ENCODE results near the gene GFOD1. TPM values are rescaled to one million over a fixed set of nuclear protein-coding genes. Genes with fewer than 3 reads are reported as not detected.
A peak's percentile ranks its signal among the peaks of the same experiment; 100 is the strongest.

Gene GFOD1
- total and polyA plus RNA-seq, 11 donors, result 16.2 to 65.8 (median 41.5) TPM

- peak; percentile 44 to 80 (median 75) for ATAC-seq
Measured at GRCh38 chr6:13336553-13336952, 150.8 kb downstream of the GFOD1 start.

GRCh38 chr6:13334953-13335352, 152.4 kb downstream of the GFOD1 start:
- peak in 3 of 4 donors; percentile 23 to 76 (median 54) for ATAC-seq
- intact Hi-C loops (cut with DNase I), result loop anchor here (1.0 to 10.0 kb wide), 14 partner anchors 62 to 732 kb away; partner anchors contain the start of genes GFOD1 (in 2 of the 10) and NOL7 (in 2 of the 10)
- WGBS, 4 donors, result 27 to 40% (median 35%) methylated on average over 3 of the region's 3 CpGs
- Histone ChIP-seq H3K4me1 (peaks cover 0 to 33% (median 5%) of the 10 kb centered on the region in 12 donors), H3K9me3 (no peaks in the 10 kb centered on the region), H3K27me3 (no peaks in the 10 kb centered on the region), H3K27ac (peak overlapping the region in 1 of 12 donors; percentile 6), H3K4me3 (no peak overlapping the region), H3K36me3 (no peaks in the 10 kb centered on the region)
- DNase-seq, result peak in 1 of 5 donors; percentile 45
- TF ChIP-seq POLR2A (IDR thresholded peaks at IDR 0.05) (no peak), CTCF (IDR thresholded peaks at IDR 0.05) (no peak)

More at GRCh38 chr6:13336553-13336952, 150.8 kb downstream of the GFOD1 start:
- Histone ChIP-seq H3K9me3 (peaks cover 0 to 4% (median 0%) of the 10 kb centered on the region in 12 donors), H3K4me3 (no peak overlapping the region), H3K4me1 (peaks cover 0 to 18% (median under 1%) of the 10 kb centered on the region in 12 donors), H3K27ac (peak overlapping the region in 1 of 12 donors; percentile 33), H3K36me3 (no peaks in the 10 kb centered on the region), H3K27me3 (no peaks in the 10 kb centered on the region)
- peak; percentile 78 to 96 (median 90) for TF ChIP-seq CTCF (IDR thresholded peaks at IDR 0.05)
- TF ChIP-seq POLR2A (IDR thresholded peaks at IDR 0.05), result no peak
- 23 to 29% (median 26%) methylated on average over 11 of the region's 11 CpGs for WGBS, 4 donors
- intact Hi-C loops (cut with DNase I), result loop anchor here (1.0 to 10.0 kb wide), 15 partner anchors 61 to 278 kb away; partner anchors contain the start of genes SIRT5 (in 5 of the 10), GFOD1 (in 3 of the 10) and NOL7 (in 2 of the 10)
- DNase-seq, result peak; percentile 65 to 87 (median 74)

- no peaks in the 10 kb centered on the region for H3K36me3 ChIP-seq
- intact Hi-C loops (cut with DNase I), result loop anchor here in 8 of 10 donors (2.0 to 10.0 kb wide), 8 partner anchors 122 to 735 kb away; partner anchors contain the start of gene NOL7 (in 2 of the 8)
- ATAC-seq (no peak), DNase-seq (no peak)
- peaks cover 0 to 46% (median 12%) of the 10 kb centered on the region in 12 donors for H3K4me1 ChIP-seq
- no peaks in the 10 kb centered on the region for H3K9me3 ChIP-seq
- TF ChIP-seq POLR2A (IDR thresholded peaks at IDR 0.05) (no peak), CTCF (IDR thresholded peaks at IDR 0.05) (no peak)
- 68 to 82% (median 76%) methylated on average over 2 of the region's 2 CpGs for WGBS, 4 donors
- H3K4me3 ChIP-seq, result no peak overlapping the region
- H3K27me3 ChIP-seq, result no peaks in the 10 kb centered on the region
- H3K27ac ChIP-seq, result peak overlapping the region in 9 of 12 donors; percentile 2 to 76 (median 64)
Measured at GRCh38 chr6:13332349-13332706, 155.1 kb downstream of the GFOD1 start.

- H3K4me1 ChIP-seq, result peaks cover 0 to 48% (median 17%) of the 10 kb centered on the region in 12 donors
- H3K36me3 ChIP-seq, result peaks cover 0 to under 1% (median 0%) of the 10 kb centered on the region in 9 donors
- WGBS, 4 donors, result 41 to 45% (median 43%) methylated on average over 13 of the region's 13 CpGs
- intact Hi-C loops (cut with DNase I), result loop anchor here in 9 of 10 donors (2.0 to 10.0 kb wide), 9 partner anchors 123 to 736 kb away; partner anchors contain the start of gene NOL7 (in 2 of the 9)
- TF ChIP-seq CTCF (IDR thresholded peaks at IDR 0.05), result peak; percentile 49 to 73 (median 62)
- TF ChIP-seq POLR2A (IDR thresholded peaks at IDR 0.05), result no peak
- no peak overlapping the region for H3K4me3 ChIP-seq
- DNase-seq (no peak), ATAC-seq (peak in 2 of 4 donors; percentile 2 to 19)
- no peaks in the 10 kb centered on the region for H3K27me3 ChIP-seq
- H3K27ac ChIP-seq, result peak overlapping the region in 11 of 12 donors; percentile 3 to 76 (median 57)
- no peaks in the 10 kb centered on the region for H3K9me3 ChIP-seq
Measured at GRCh38 chr6:13331516-13332348, 155.7 kb downstream of the GFOD1 start.

Data from heart left ventricle (tissue), 16 donors.